ENCODE measurements around the gene OSBPL6.

- TF ChIP-seq EZH2 (IDR thresholded peaks at IDR 0.05; ENCODE audit: borderline replicate concordance, low read length) (no peak), CTCF (conservative IDR thresholded peaks at IDR 0.05 in 1 of 2, IDR thresholded peaks at IDR 0.05 in 1 of 2; ENCODE audit: extremely low read depth in 1 of 2, insufficient read depth in 1 of 2, low read depth in 1 of 2, low read length in 2 of 2) (no peak)
Observed at GRCh38 chr2:178330175-178331017, 136.1 kb downstream of the OSBPL6 start.
